HG03060 (cell line): Measurements from ENCODE around the gene HLX.

Experiments
- ATAC-seq: cut with Tn5 transposase; IDR thresholded peaks from one replicate; pipeline ENCODE4 v1.9.1; 2021; ENCODE audit warnings: low read depth, moderate number of reproducible peaks; ENCODE audit not compliant: unreplicated experiment

Gene HLX, protein sequence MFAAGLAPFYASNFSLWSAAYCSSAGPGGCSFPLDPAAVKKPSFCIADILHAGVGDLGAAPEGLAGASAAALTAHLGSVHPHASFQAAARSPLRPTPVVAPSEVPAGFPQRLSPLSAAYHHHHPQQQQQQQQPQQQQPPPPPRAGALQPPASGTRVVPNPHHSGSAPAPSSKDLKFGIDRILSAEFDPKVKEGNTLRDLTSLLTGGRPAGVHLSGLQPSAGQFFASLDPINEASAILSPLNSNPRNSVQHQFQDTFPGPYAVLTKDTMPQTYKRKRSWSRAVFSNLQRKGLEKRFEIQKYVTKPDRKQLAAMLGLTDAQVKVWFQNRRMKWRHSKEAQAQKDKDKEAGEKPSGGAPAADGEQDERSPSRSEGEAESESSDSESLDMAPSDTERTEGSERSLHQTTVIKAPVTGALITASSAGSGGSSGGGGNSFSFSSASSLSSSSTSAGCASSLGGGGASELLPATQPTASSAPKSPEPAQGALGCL

DNA sequence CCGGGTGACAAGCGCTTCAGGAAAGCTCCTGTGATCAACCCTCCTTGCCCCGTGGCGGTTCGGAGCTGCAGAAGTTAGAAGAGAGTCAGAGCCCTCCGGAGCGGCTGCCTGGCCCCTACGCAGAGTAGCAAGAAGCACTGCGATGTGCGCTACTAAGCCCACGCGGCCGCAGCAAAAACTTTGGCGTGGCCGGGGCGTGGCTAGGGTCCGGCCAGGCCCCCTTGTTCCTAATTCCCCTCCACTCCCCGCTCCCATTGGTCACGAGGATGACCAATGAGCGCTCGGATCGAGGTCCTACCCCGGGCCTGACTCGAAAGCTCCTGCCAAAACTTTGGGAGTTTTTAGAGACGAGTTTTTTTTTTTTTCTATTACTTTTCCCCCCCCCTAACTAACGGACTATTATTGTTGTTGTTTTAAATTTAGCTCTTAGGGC lies at the start of gene HLX:
Gene HLX (plus strand): TSS at position 368 of the 433 bp plus-strand sequence. CDS start 415 bp downstream, outside the sequence.
- ATAC-seq, result no peak

DNA sequence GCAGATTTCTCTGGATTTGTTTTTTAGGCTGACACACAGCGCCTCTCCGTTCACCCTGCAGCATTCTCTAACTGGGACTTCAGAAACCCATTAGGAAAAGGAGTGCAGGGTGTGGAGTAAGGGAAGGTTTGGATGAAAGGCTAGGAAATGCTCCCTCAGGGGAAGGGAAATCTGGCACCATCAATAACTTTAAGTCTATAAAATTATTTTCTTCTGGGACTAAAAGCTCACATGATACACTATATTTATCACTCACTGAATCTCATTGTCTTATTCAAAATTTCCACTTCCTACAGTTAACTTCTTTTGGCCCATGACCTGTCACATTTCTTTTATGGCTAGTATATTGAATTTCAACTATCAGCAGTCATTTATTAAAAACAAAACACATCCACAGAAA lies 45.8 kb upstream of the HLX start:
- ATAC-seq, result no peak

DNA sequence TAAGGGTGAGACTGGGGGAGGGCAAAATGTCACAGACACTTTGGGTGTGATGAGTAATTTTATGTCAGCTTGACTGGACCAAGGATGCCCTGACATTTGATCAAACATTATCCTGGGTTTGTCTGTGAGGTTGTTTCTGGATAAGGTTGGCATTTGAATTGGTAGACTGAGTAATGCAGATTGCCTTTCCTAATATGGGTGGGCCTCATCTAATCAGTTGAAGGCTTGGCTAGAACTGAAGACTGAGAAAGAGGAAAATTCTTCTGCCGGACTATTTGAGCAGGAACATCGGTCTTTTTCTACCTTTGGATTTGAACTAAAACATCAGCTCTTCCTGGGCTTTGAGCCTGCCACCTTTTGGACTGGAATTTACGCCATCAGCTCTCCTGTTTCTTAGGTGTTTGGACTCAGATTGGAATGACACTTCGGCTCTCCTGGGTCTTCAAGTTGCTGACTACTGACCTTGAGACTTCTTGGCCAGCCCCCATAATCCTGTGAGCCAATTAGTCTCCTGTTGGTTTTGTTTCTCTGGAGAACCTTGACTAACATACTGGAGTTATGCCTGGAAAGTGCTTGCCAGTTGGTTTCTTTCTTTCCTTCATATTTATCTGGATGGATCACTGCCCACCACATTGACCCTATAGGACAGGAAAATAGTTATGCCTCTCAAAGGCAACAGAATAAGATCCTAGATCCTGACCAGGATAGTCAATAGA lies 44.9 kb upstream of the HLX start:
- no peak for ATAC-seq

DNA sequence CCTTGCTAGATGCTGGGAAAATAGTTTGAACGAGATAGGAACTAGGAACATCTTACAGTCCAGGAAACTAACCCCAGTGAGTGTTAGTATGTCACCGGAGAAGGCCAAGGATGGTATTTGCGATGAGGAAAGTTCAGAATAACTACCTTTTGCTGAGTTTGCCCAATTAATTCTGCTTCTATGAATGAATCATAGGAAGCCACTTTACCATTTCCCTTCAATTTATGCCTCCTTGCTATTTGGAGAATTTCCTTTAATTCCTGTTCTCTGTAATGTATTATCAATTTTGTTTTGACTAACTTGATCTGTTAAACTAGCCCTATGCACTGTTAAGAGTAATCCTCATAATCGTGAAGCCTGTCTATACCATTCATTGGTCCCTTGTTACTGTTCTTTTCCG lies 40.7 kb upstream of the HLX start:
- ATAC-seq, result no peak

DNA sequence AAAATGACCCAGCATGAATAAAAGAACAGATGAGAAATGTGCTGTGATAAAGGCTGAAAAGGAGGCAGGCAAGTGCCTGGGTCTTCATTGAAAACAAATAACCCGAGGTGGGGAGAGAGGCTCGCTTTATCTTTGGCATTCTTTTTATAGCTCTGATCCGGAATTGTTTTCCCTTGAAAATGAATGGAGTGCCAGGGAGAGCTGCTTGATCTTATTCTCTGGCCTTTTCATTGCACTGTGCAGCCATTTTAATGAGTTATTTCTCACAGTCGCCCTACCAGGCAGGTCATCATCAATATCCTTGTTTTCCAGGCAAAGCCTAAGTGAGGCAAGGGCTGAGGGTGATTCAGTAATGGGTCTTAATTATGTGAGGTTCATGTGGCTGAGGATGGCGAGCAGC lies 39.8 kb upstream of the HLX start:
- ATAC-seq, result no peak

DNA sequence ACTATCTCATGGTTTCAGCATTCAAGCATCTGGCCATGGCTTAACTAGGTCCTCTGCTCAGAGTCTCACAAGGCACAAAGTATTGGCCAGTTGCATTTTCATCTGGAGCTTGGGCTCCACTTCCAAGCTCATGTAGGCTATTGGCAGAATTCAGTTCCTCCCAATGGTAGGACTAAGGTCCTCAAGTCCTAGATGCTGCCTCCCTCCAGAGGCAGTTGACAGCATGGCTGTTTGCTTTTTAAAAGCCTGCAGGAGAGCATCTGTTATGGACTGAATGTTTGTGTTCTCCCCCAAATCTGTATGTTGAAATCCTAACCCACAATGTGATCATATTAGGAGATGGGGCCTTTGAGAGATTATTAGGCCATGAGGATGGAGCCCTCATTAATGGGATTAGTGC lies 38.0 kb upstream of the HLX start:
- ATAC-seq, result no peak

DNA sequence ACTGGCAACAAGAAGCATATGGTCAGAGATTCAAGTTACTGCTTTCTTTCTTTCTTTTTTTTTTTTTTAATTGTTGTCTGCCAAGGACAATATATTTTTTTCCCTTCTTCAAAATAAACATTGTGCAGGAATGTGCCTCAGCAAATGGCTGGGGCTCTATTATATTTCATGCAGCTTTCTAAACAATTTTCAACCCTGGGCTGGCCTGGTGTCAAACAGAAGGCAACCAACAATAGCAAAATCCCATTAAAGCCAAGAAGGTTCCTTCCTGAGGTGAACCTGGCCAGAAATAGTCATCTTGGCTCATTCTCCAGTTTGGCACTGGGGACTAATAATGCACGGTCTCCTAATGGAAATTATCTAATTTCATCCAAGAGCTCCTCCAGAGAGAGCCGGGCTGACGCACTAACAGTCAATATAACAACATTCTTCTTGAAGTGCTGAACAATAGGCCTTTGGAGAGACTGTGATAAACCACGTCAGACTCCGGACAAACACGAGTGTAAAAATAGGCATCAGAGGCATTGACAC lies 35.7 kb upstream of the HLX start:
- no peak for ATAC-seq

DNA sequence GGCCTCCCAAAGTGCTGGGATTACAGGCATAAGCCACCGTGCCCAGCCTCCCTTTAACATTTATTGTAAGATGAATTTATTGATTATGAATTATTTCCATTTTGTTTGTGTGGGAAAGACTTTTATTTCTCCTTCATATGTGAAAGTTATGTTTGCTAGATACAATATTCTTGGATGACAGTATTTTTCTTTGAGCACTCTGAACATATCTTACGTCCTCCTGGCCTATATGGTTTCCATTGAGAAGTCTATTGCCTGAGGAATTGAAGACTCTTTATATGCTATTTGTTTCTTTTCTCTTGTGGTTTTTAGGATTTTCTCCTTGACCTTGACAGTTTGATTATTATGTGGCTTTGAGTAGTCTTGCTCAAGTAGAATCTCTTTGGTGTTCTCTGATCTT lies 26.8 kb upstream of the HLX start:
- no peak for ATAC-seq

DNA sequence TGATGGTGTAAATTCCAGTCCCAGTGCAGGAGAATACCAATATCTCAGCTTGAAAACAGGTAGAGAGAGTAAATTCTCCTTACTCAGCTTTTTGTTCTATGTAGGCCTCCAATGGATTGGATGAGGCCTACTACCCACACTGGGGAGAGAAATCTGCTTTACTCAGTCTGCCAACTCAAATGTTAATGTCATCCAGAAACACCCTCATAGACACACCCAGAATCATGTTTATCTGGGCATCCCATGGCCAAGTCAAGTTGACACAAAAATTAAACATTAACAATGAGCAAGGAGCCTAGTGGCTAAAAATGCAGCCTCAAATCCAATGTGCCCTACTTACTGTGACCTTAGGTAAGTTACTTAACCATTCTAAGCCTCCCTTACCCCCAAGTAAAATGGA lies 6.9 kb upstream of the HLX start:
- ATAC-seq, result no peak

DNA sequence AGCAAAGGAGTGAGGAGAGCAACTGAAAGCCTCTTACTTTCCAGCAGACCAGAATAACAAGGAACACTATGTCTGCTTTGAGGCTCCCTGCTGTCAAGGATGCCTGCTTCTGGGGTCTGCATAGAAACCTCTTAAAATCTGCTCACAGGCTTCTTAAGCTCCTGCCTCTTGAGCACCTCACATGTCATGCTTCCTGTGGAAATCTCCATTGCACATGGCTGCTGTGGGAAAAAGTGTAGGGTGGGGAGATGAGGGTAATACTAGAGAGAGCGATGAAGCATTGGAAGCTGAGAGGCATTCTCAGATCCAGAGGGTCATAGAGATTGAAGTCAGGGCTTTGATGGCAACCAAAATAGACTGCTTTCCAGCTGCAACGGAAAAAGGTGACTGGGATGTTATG lies 6.2 kb upstream of the HLX start:
- no peak for ATAC-seq

DNA sequence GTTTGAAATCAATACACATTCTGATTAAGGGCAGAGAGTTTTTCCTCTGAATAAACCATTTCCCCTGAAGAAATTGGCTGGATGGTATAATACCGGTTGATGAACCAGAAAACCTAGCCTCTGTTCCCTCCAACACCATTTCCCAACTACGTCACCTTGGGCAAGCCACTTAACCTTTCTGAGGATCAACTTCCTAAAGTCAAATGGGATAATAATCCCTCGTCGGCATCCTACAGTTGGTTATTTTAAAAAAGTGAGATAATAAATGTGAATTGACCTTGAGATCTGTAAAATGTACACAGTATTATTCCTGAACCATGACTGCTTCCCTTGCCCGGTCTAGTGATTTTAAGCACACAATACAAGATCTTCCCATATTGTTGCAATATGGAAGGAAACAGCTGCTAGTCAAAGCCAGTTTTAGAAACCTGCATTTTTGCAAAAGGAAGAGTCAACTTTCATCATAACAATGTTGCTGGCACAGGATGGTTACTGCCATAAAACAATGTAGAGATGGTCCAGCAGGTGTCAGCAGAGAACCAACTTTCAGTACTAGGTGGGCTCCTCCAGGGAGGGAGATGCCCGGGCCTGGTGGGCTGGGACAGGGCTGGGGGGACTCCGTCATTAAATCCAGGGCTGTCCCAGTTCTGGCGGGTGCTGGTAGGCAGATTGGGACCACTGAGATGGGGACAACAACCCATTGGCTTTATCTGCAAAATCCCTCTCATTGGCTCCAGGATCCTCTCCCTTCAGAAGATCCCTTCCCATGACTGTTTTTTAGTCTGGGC lies 5.2 kb upstream of the HLX start:
- peak; percentile 39 for ATAC-seq

DNA sequence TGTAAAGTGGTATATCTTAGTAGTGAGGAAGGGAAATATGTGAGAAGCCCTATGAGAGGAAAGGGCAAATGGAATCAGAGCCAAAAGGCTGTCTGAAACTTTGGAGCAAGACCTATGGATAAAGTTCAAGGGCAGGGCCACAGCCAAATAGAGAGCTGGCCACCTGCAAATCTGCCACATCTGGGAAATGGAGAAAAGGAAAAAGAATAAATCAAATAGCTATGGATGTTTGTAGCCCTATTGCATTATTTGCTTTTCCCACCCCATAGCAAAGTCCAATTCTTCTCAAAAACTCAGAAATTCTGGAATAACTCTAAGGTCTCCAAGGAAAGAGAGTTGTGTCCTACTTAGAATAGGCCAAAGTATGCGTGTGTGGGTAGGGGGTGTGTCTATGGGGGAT lies 4.0 kb upstream of the HLX start:
- no peak for ATAC-seq

DNA sequence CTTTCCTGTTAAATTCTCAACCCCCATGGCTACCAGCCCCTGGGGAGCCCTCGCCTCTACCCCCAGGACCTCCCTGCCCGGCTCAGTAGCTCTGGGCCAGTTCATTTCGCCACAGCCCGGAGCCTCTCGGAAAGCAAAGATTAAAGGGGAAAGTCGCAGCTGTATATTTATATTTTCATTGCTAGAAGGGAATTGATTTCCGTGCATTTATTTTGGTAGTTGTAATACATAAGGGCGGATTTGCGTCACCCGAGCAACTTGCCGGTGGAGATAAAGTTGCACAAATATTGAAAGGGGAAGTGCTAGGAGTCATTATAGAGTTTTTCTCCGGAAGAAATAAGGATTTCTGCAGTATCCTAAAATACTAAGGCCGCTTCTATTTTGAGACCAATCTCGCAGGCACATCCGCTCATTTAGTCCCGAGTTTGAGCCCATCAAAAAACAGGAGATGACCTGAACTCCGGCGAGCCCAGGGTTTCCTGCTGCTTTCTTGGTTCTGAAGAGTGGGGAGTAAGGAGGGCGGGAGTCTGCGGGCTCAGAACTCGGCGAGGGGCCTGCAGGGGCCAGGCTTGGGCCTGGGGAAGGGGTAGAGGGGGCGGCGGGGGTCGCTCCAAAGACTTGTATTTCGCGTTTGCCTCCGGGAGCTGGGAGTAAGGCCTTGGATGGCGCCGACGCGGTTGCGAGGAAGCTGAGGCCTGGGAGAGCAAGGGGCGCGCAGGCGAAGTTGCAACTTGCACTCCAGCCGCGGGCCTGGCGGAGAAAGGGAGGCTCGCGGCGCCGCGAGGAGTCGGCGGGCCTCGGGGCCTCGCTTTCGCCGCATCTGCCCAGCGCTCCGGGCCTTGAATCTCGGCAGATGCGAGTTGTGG lies 2.5 kb upstream of the HLX start:
- no peak for ATAC-seq

DNA sequence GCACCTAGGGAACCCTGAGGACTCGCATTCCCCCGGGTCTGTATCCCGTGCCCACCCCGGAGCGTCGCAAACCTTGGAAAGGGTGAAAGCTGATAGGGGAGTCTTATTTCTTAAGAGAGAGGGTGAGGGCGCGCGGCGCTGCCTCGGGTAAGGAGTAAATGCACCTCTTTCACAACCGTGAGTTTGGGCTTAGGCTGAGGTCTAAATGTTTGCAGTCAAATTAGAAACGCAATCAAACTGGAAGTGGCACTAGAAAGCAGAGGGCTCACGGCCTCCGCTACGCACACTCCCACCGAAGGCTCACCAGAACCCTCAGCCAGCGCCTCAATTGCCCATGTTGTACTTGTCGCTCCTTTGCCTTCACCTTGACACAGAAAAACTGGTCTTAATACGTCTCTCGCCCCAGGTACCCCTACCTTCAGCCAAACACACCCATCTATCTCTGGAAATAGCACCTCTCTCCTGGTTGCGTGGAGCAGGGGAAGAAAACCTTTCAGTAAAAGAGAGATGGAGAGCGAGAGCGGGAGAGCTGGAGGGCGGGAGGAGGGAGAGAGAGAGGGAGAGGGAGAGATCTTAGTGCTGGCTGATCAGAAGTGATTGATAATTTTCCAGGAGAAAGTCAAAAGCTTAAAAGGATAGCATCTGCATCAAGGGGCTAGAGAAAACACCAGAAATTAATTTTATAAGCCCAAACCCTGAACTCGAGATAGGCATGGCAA lies 1.7 kb upstream of the HLX start:
- no peak for ATAC-seq

DNA sequence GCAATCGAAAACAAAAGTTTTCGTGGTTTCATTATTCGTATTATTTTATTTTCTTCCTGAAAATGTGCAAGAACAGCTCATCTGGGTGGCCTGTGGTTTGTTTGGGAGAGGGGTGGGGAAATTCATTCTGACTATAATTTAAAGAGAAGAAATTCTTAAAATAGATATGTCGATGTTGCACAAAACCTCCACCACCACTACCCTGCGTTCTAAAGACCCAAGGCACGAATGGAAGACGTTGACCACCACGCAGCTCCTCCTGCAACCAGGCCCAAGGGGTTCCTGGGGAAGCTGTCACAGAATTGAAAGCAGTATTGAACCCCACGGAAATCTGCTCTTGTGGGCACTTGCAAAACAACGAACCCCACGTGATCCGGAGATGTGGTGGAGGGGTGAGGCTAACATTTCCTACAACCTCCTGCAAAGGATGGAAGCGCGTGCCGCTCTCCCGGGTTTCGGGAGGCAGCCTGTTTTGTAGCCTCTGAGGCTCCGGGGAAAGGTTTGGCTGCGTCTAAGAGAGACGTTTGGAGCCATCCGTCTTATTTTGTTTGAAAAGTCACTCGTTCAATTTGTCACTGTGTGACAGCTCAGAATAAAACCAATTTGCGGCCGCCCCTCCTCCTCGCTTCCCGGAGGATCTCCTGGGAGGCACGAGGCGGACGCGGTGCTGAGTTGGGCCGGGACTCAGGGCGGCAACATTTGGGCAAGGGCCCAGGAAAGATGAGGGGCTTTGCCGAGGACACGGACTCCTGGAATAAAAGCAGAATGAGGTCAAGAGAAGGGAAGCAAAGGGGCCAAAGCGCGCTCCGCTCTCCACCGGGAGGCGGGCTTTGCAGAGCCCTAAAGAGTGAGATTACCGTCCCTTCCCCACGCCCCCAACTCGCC lies 810 bp upstream of the HLX start:
- no peak for ATAC-seq

DNA sequence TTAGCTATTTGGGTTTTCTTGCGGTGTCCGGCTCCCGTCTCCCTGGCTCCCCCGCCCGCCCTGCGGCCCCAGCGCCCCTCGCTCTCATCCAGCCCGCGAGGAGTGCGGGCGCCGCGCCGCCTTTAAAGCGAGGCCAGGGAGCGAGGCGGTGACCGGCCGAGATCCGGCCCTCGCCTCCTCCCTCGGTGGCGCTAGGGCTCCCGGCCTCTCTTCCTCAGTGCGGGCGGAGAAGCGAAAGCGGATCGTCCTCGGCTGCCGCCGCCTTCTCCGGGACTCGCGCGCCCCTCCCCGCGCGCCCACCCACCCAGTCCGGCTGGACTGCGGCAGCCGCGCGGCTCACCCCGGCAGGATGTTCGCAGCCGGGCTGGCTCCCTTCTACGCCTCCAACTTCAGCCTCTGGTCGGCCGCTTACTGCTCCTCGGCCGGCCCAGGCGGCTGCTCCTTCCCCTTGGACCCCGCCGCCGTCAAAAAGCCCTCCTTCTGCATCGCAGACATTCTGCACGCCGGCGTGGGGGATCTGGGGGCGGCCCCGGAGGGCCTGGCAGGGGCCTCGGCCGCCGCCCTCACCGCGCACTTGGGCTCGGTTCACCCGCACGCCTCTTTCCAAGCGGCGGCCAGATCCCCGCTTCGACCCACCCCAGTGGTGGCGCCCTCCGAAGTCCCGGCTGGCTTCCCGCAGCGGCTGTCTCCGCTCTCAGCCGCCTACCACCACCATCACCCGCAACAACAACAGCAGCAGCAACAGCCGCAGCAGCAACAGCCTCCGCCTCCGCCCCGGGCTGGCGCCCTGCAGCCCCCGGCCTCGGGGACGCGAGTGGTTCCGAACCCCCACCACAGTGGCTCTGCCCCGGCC lies 492 bp downstream of the HLX start:
- ATAC-seq, result no peak

DNA sequence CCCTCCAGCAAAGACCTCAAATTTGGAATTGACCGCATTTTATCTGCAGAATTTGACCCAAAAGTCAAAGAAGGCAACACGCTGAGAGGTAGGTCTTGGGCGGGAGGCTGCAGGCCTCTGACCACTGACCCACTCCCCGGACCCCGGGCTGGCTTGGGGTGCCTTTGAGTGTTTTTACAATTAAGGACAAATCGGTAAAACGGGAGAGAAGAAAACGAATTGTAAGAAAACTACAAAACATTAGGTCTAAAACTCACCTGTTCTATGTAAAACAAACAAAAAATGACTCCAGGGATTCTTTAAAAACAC lies 1.1 kb downstream of the HLX start:
- no peak for ATAC-seq
